BLaER1 treated with 17β-estradiol and CSF1 and Interleukin-3, amounts not matched to agents 10 nM and 100 nM (cell line): ENCODE results near the gene ACE.
"Not testable (repeated sequence)": the region's sequence is repeated elsewhere in the genome, so short reads cannot be mapped to it uniquely, and the experiment has no call there.

ENCODE experiments used
- H3K27ac ChIP-seq, 11 experiments: shearing (Covaris generic); formaldehyde crosslinking; 2 replicates each; pipeline ENCODE4 v1.8.1; 2022
- H3K27me3 ChIP-seq, 11 experiments: shearing (Covaris generic); formaldehyde crosslinking; 2 replicates each; pipeline ENCODE4 v1.8.1; 2022
- H3K36me3 ChIP-seq, 11 experiments: shearing (Covaris generic); formaldehyde crosslinking; 2 replicates each; pipeline ENCODE4 v1.8.1; 2022
- H3K4me1 ChIP-seq, 10 experiments: shearing (Covaris generic); formaldehyde crosslinking; 2 replicates each; pipeline ENCODE4 v1.8.1; 2022
- H3K4me2 ChIP-seq, 11 experiments: shearing (Covaris generic); formaldehyde crosslinking; 2 replicates each; pipeline ENCODE4 v1.8.1; 2022
- H3K4me3 ChIP-seq, 10 experiments: shearing (Covaris generic); formaldehyde crosslinking; 2 replicates each; pipeline ENCODE4 v1.8.1; 2022
- H3K9ac ChIP-seq, 11 experiments: shearing (Covaris generic); formaldehyde crosslinking; 2 replicates each; pipeline ENCODE4 v1.8.1; 2022
- H3K9me3 ChIP-seq, 11 experiments: shearing (Covaris generic); formaldehyde crosslinking; replicated peaks in 1 of 11; 2 replicates each; pipeline ENCODE4 v1.8.1; 2022
- H4K20me1 ChIP-seq, 11 experiments: shearing (Covaris generic); formaldehyde crosslinking; 2 replicates each; pipeline ENCODE4 v1.8.1; 2022
- Cebpa-rat ChIP-seq, 11 experiments: shearing (Covaris generic); IDR thresholded peaks; 2 replicates each; pipeline ENCODE4 v1.8.1; 2022

ACE gene

GRCh38 chr17:63454915-63455314 lies 21.9 kb upstream of the ACE start:
- Histone ChIP-seq H3K4me1 (peaks cover 27 to 44% (median 31%) of the 10 kb centered on the region in 10 experiments), H3K4me2 (peak overlapping the region in 1 of 11 experiments; percentile 22; a peak in 2 of 22 replicates), H3K27ac (no peak overlapping the region), H4K20me1 (no peaks in the 10 kb centered on the region), H3K9me3 (no peaks in the 10 kb centered on the region), H3K36me3 (no peaks in the 10 kb centered on the region), H3K4me3 (no peak overlapping the region), H3K9ac (peak overlapping the region in 1 of 11 experiments; percentile 30; a peak in 2 of 22 replicates), H3K27me3 (peaks cover 0 to 13% (median 0%) of the 10 kb centered on the region in 11 experiments; a peak in 5 of 22 replicates)
- TF ChIP-seq Cebpa-rat (IDR thresholded peaks at IDR 0.05), result no peak

- Histone ChIP-seq H4K20me1 (no peaks in the 10 kb centered on the region), H3K27ac (no peak overlapping the region), H3K4me3 (no peak overlapping the region), H3K27me3 (peaks cover 0 to 8% (median 0%) of the 10 kb centered on the region in 11 experiments; a peak in 5 of 22 replicates), H3K4me2 (peak overlapping the region in 2 of 11 experiments; percentile 10 to 22; a peak in 2 of 22 replicates), H3K9me3 (no peaks in the 10 kb centered on the region), H3K36me3 (no peaks in the 10 kb centered on the region), H3K4me1 (peaks cover 22 to 44% (median 30%) of the 10 kb centered on the region in 10 experiments), H3K9ac (peak overlapping the region in 1 of 11 experiments; percentile 18; a peak in 1 of 22 replicates)
- TF ChIP-seq Cebpa-rat (IDR thresholded peaks at IDR 0.05), result no peak
These were observed 21.4 kb upstream of the ACE start for GRCh38 chr17:63455417-63455816.

- TF ChIP-seq Cebpa-rat (IDR thresholded peaks at IDR 0.05), result no peak
- no peak overlapping the region for H3K9ac ChIP-seq
- H3K4me1 ChIP-seq, result peaks cover 8 to 60% (median 13%) of the 10 kb centered on the region in 10 experiments; a peak in 19 of 20 replicates
- no peaks in the 10 kb centered on the region for H3K27me3 ChIP-seq
- no peak overlapping the region for H3K4me3 ChIP-seq
- no peaks in the 10 kb centered on the region for H3K9me3 ChIP-seq
- H4K20me1 ChIP-seq, result no peaks in the 10 kb centered on the region
- no peaks in the 10 kb centered on the region for H3K36me3 ChIP-seq
- H3K4me2 ChIP-seq, result peak overlapping the region in 1 of 11 experiments; percentile 85; a peak in 2 of 22 replicates
- no peak overlapping the region for H3K27ac ChIP-seq
These were observed 18.4 kb upstream of the ACE start for GRCh38 chr17:63458478-63458877.

GRCh38 chr17:63460018-63460417 lies 16.8 kb upstream of the ACE start:
- H3K27ac ChIP-seq, result peak overlapping the region in 2 of 11 experiments; percentile 6 to 87; a peak in 2 of 22 replicates
- H4K20me1 ChIP-seq, result no peaks in the 10 kb centered on the region
- H3K4me3 ChIP-seq, result no peak overlapping the region
- H3K9me3 ChIP-seq, result no peaks in the 10 kb centered on the region
- H3K27me3 ChIP-seq, result no peaks in the 10 kb centered on the region
- TF ChIP-seq Cebpa-rat (IDR thresholded peaks at IDR 0.05), result no peak
- peaks cover 8 to 57% (median 12%) of the 10 kb centered on the region in 10 experiments; a peak in 19 of 20 replicates for H3K4me1 ChIP-seq
- peak overlapping the region in 4 of 11 experiments; percentile 75 to 94 (median 84); a peak in 8 of 22 replicates for H3K4me2 ChIP-seq
- H3K36me3 ChIP-seq, result no peaks in the 10 kb centered on the region
- peak overlapping the region in 1 of 11 experiments; percentile 72; a peak in 2 of 22 replicates for H3K9ac ChIP-seq

GRCh38 chr17:63463771-63464170 lies 13.1 kb upstream of the ACE start:
- H3K27me3 ChIP-seq, result no peaks in the 10 kb centered on the region
- H3K9me3 ChIP-seq, result no peaks in the 10 kb centered on the region
- H3K36me3 ChIP-seq, result no peaks in the 10 kb centered on the region
- peaks cover 8 to 52% (median 12%) of the 10 kb centered on the region in 10 experiments; a peak in 19 of 20 replicates for H3K4me1 ChIP-seq
- no peak overlapping the region for H3K4me2 ChIP-seq
- H3K27ac ChIP-seq, result no peak overlapping the region
- no peak overlapping the region for H3K4me3 ChIP-seq
- H4K20me1 ChIP-seq, result no peaks in the 10 kb centered on the region
- TF ChIP-seq Cebpa-rat (IDR thresholded peaks at IDR 0.05), result no peak
- no peak overlapping the region for H3K9ac ChIP-seq

- Histone ChIP-seq H4K20me1 (no peaks in the 10 kb centered on the region), H3K27ac (no peak overlapping the region), H3K36me3 (no peaks in the 10 kb centered on the region), H3K27me3 (no peaks in the 10 kb centered on the region), H3K9me3 (no peaks in the 10 kb centered on the region), H3K4me3 (no peak overlapping the region), H3K9ac (no peak overlapping the region), H3K4me1 (peaks cover 8 to 42% (median 12%) of the 10 kb centered on the region in 10 experiments; a peak in 19 of 20 replicates), H3K4me2 (peak overlapping the region in 3 of 11 experiments; percentile 2 to 31 (median 18); a peak in 1 of 22 replicates)
- no peak for TF ChIP-seq Cebpa-rat (IDR thresholded peaks at IDR 0.05)
These were observed 12.1 kb upstream of the ACE start for GRCh38 chr17:63464691-63465236.

- H3K9me3 ChIP-seq, H3K4me3 ChIP-seq, H3K9ac ChIP-seq, H3K27ac ChIP-seq, H4K20me1 ChIP-seq, H3K36me3 ChIP-seq, H3K4me2 ChIP-seq, H3K27me3 ChIP-seq: not testable (repeated sequence)
- H3K4me1 ChIP-seq, result peaks cover 0 to 11% (median 0%) of the 10 kb centered on the region in 10 experiments; a peak in 4 of 20 replicates
These were observed 8.8 kb upstream of the ACE start for GRCh38 chr17:63468099-63468498.

GRCh38 chr17:63474174-63474573 lies 2.7 kb upstream of the ACE start:
- Histone ChIP-seq H3K36me3 (no peaks in the 10 kb centered on the region), H3K27ac (no peak overlapping the region), H3K4me3 (no peak overlapping the region), H4K20me1 (peaks cover 0 to 26% (median 11%) of the 10 kb centered on the region in 11 experiments; a peak in 13 of 22 replicates), H3K9me3 (no peaks in the 10 kb centered on the region), H3K4me2 (peak overlapping the region in 2 of 11 experiments; percentile 94; a peak in 2 of 22 replicates), H3K27me3 (peaks cover 3 to 39% (median 33%) of the 10 kb centered on the region in 11 experiments; a peak in 20 of 22 replicates), H3K4me1 (peaks cover 33 to 42% (median 38%) of the 10 kb centered on the region in 10 experiments), H3K9ac (no peak overlapping the region)
- TF ChIP-seq Cebpa-rat (IDR thresholded peaks at IDR 0.05), result no peak

GRCh38 chr17:63474586-63475460 lies 2.0 kb upstream of the ACE start:
- Histone ChIP-seq H3K4me2 (peak overlapping the region; percentile 91 to 100 (median 99)), H4K20me1 (peaks cover 0 to 26% (median 18%) of the 10 kb centered on the region in 11 experiments; a peak in 13 of 22 replicates), H3K4me3 (no peak overlapping the region; a peak in 1 of 20 replicates), H3K27ac (no peak overlapping the region), H3K9ac (peak overlapping the region in 4 of 11 experiments; percentile 9 to 27 (median 12); a peak in 2 of 22 replicates), H3K36me3 (peaks cover 0 to 6% (median 0%) of the 10 kb centered on the region in 11 experiments; a peak in 3 of 22 replicates), H3K9me3 (no peaks in the 10 kb centered on the region), H3K27me3 (peaks cover 3 to 39% (median 33%) of the 10 kb centered on the region in 11 experiments; a peak in 20 of 22 replicates), H3K4me1 (peaks cover 38 to 49% (median 41%) of the 10 kb centered on the region in 10 experiments)
- TF ChIP-seq Cebpa-rat (IDR thresholded peaks at IDR 0.05), result no peak
